Type B pancreatic cell (in vitro differentiated cells): ENCODE results near the gene VSTM2L. TPM values are rescaled to one million over a fixed set of nuclear protein-coding genes. Genes with fewer than 3 reads are reported as not detected.

Experiments
- DNase-seq: peaks from one replicate; pipeline ENCODE4 v3.0.0; 2021; ENCODE audit warnings: mixed read lengths; ENCODE audit not compliant: unreplicated experiment; ENCODE audit errors: extremely low spot score
- H3K27ac Mint-ChIP-seq: 2 replicates; pipeline ENCODE4 v1.8.0; 2021; ENCODE audit warnings: mild to moderate bottlenecking, mixed read lengths
- H3K27me3 Mint-ChIP-seq: 2 replicates; pipeline ENCODE4 v1.8.0; 2021; ENCODE audit warnings: mixed read lengths
- H3K36me3 Mint-ChIP-seq: 2 replicates; pipeline ENCODE4 v1.8.0; 2021; ENCODE audit warnings: mixed read lengths
- H3K4me1 Mint-ChIP-seq: one replicate; pipeline ENCODE4 v1.8.0; 2021; ENCODE audit warnings: mixed read lengths; ENCODE audit not compliant: unreplicated experiment
- H3K4me3 Mint-ChIP-seq: 2 replicates; pipeline ENCODE4 v1.8.0; 2021; ENCODE audit warnings: mild to moderate bottlenecking, mixed read lengths
- H3K9me3 Mint-ChIP-seq: 2 replicates; pipeline ENCODE4 v1.8.0; 2021; ENCODE audit warnings: mixed read lengths
- total RNA-seq: library from RNA; stranded (reverse); gene quantifications from 2 replicates; pipeline ENCODE4 v1.2.1, GENCODE V29; 2021; ENCODE audit warnings: low replicate concordance
- TF ChIP-seq, protein P1 (sequence below): fragments of 200-600 bp; sonication (generic); conservative IDR thresholded peaks from 2 replicates; pipeline ENCODE4 v1.5.0; 2021; ENCODE audit warnings: antibody characterized with exemption, mild to moderate bottlenecking

VSTM2L gene
- total RNA-seq, 1 donor from 2014 or later: 11.4 TPM

DNA sequence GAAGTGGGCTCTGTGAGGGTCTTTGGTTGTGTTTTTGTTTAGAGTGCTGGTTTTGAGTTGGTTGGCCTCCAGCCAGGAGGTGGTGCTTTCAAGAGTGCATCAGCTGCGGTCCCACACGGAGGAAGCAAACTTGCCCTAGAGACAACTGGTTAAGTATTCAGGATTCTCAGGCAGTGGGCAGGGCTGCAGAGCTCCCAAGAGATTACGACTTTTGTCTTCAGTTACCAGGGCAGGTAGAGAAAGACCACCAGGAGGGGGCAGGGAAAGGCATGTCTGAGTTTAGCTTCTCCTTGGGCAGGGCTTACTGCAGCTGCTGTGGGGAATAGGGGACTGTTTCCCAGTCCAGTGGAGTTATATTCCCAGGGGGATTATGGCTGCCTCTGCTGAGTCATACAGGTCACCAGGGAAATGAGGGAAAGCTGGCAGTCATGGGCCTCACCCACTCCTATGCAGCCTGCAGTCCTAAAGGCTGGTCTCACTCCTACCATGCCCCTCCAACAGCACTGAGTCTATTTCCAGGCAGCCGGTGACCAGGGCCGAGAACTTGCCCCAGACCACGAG lies 66.0 kb downstream of the VSTM2L start:
- Mint-ChIP-seq H3K9me3 (no peaks in the 10 kb centered on the region), H3K27ac (no peak overlapping the region), H3K27me3 (peaks cover 17% of the 10 kb centered on the region), H3K36me3 (peaks cover 4% of the 10 kb centered on the region), H3K4me3 (no peak overlapping the region), H3K4me1 (no peaks in the 10 kb centered on the region)
- DNase-seq: peak; percentile 44
- TF ChIP-seq, protein P1, sequence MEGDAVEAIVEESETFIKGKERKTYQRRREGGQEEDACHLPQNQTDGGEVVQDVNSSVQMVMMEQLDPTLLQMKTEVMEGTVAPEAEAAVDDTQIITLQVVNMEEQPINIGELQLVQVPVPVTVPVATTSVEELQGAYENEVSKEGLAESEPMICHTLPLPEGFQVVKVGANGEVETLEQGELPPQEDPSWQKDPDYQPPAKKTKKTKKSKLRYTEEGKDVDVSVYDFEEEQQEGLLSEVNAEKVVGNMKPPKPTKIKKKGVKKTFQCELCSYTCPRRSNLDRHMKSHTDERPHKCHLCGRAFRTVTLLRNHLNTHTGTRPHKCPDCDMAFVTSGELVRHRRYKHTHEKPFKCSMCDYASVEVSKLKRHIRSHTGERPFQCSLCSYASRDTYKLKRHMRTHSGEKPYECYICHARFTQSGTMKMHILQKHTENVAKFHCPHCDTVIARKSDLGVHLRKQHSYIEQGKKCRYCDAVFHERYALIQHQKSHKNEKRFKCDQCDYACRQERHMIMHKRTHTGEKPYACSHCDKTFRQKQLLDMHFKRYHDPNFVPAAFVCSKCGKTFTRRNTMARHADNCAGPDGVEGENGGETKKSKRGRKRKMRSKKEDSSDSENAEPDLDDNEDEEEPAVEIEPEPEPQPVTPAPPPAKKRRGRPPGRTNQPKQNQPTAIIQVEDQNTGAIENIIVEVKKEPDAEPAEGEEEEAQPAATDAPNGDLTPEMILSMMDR: no peak

DNA sequence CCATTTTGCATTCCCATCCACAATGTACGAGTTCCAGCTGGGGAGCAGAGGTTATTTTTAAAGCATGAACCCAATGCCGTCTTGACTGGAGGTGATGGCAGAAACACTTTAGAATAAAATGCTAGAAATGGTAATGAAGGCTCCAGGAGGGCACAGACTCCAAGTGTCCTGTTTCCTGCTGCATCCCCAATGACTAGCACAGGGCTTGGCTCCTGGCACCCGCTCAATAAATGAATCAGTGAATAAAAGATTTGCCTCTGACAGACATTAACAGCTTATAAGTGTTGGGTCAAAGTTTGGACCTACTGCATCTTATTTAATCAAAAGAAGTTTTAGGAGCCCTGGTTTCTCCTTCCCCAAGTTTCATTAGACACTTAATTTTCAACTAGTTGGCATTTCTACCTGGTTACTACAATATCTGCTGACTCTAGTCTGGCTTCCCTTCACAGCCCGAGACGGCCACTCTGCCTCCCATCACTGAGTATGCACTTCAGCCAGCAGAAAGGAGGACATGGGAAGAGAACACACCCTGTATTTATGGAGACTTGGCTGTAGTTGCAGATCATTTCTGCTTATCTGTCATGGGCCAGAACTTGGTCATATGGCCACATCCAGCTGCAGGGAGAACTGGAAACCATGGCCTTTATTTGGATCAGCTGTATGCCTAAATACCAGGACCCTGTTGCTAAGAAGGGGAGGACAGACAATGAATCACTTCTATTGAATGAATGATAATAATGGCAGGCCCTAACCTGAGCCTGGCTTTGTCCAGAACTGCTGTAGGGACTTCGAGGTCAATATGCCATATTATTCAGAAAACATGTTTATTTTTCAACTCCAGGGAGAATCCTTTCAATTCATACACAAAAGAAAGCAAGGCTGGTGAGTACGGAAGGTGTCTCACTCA lies 67.3 kb downstream of the VSTM2L start:
- H3K4me1 Mint-ChIP-seq: no peaks in the 10 kb centered on the region
- no peak for DNase-seq
- H3K36me3 Mint-ChIP-seq: peaks cover 4% of the 10 kb centered on the region
- H3K9me3 Mint-ChIP-seq: no peaks in the 10 kb centered on the region
- TF ChIP-seq, protein P1: no peak
- H3K27ac Mint-ChIP-seq: no peak overlapping the region
- H3K27me3 Mint-ChIP-seq: peaks cover 5% of the 10 kb centered on the region
- no peak overlapping the region for H3K4me3 Mint-ChIP-seq

DNA sequence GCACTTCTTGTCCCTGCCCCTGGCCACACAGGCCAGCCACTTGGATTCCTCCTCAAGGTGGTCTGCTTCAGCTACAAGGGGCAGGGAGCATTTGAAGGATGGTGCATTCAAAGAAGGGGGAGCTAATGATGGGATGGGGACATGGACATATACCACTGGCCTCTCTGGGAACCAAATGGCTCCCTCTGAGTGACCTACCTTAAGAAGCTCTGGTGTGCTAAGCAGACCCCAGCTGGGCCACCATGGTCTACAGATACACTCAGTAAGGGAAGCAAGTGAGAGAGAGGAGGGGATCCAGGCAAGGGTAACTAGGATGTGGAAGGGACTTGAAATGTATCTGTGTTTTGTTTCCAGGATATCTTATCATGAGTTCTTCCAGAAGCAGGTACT lies 67.9 kb downstream of the VSTM2L start:
- TF ChIP-seq, protein P1: no peak
- Mint-ChIP-seq H3K4me1 (no peaks in the 10 kb centered on the region), H3K9me3 (no peaks in the 10 kb centered on the region), H3K27me3 (peaks cover 5% of the 10 kb centered on the region), H3K36me3 (peaks cover 4% of the 10 kb centered on the region), H3K27ac (no peak overlapping the region), H3K4me3 (no peak overlapping the region)
- DNase-seq: peak; percentile 25

DNA sequence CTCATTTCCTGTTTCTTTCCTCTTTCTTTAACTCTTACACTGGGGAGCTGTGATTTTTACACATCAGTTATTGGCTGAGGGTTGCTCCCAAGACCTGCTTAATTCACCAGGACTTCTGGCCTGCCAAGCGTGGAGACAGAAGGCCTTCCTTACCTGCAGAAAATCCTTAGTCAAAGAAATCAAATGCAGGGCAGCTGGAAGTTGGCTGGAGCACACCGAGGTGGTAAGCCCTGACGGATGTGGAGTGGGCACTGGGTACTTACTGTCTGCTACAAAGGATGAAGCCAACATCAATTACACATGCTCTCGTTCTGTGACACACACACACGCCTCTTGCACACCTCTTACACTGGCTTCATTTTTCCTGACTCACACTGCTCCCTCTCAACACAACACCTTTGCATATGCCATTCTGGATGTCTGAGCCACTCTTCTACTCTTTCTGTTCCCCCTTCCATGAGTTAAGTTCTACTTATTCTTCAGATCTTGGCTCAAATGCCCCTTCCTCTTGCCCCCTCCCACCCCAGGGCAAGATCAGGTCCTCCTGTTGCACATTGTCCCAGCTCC lies 68.7 kb downstream of the VSTM2L start:
- no peaks in the 10 kb centered on the region for H3K9me3 Mint-ChIP-seq
- peak; percentile 34 for DNase-seq
- H3K27ac Mint-ChIP-seq: no peak overlapping the region
- no peak overlapping the region for H3K4me3 Mint-ChIP-seq
- no peaks in the 10 kb centered on the region for H3K27me3 Mint-ChIP-seq
- TF ChIP-seq, protein P1: no peak
- H3K36me3 Mint-ChIP-seq: peaks cover 4% of the 10 kb centered on the region
- H3K4me1 Mint-ChIP-seq: peaks cover 4% of the 10 kb centered on the region

DNA sequence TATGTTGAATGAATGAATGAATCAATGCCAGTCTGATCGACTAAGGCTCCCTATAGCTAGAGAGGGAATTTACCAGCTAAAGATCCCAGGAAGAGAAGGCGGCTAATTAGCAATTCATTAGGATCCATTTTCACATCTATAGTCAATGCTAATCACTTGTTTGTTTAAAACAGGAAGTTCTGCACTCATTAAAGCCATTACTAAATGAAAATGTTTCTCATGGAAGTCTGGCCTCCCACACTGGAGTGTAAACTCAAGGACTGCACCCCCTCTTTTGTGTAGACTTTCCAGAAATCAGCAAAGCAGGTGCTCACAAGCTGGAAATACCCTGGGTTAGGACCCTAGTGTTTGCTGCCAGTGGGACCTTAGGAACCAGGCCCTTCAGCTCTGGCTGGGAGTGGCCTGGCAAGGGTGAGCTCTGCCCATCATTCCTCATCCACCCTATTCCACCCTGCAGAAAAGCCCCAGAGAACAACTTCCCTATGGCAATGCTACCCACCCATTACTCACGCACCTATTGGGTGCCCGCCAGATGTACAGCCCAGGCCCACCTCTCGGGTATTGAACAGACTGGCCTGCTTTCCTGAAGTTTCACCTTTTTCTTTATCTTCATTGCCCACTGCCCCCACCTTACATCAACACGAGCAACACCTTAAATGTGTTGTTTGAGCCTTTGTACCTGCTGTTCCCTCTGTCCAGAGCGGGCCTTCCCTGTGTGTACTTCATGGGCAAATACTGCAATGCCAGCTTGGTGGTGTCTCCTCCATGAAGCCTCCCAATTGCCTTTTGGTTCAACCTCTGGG lies 69.5 kb downstream of the VSTM2L start:
- Mint-ChIP-seq H3K27me3 (no peaks in the 10 kb centered on the region), H3K4me3 (no peak overlapping the region), H3K27ac (no peak overlapping the region), H3K9me3 (no peaks in the 10 kb centered on the region), H3K4me1 (peaks cover 10% of the 10 kb centered on the region), H3K36me3 (peaks cover 4% of the 10 kb centered on the region)
- DNase-seq: peak; percentile 27
- TF ChIP-seq, protein P1: no peak
